COLO829 (cell line): ENCODE measurements around the gene LDLRAD3.

Experiments
- DNase-seq: peaks from one replicate; pipeline ENCODE4 v3.0.0; 2012; ENCODE audit warnings: low spot score

Gene LDLRAD3

GRCh38 chr11:35927682-35928081 is 16.2 kb upstream of the LDLRAD3 start:
- no peak for DNase-seq

GRCh38 chr11:35928688-35929395 is 15.0 kb upstream of the LDLRAD3 start:
- no peak for DNase-seq

DNA sequence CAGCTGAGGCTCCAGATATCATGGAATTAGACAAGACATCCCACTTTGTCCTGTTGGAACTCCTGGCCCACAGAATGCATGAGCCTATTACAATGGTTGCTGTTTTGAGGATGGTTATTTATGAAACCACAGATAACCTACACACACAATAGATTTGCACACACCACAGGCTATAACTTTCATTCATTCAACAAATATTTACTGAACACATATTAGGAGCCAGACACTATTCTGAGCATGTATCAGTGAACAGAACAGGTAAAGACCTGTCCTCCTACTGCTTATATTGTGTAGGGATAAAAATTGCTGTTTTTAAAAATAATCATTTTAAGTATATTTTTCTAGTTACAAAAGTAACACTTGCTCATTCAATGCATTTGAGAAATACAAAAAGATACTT is 13.4 kb upstream of the LDLRAD3 start:
- DNase-seq, result no peak

- no peak for DNase-seq
Observed at GRCh38 chr11:35932121-35932520, 11.7 kb upstream of the LDLRAD3 start.

GRCh38 chr11:35932681-35933319 is 11.1 kb upstream of the LDLRAD3 start:
- no peak for DNase-seq

DNA sequence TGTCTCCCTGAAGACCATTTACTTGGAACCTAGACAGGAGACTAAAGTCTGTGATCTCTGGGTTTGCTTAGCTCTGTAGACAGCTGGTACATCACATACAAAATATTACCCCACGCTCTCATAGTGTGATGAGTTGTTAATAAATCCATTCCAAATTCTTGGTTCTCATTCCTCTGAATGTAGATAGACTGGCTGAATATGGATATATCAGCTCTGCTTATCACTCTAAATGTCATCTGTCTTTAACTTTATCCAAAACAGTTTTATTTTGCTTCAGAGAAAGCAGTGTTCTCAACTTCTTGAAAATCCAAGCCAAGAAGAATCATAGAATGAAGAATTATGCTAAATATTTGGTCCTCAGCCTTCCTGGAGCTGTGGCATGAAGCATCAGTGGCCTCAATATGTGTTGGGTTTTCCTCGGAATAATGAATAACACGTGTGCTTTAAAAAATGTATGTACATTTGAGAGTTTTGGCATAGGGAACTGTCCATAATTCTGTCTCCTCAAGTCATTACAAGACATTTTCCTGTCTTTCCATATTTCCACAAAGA is 10.5 kb upstream of the LDLRAD3 start:
- DNase-seq, result no peak

- DNase-seq, result no peak
Observed at GRCh38 chr11:35934271-35934670, 9.6 kb upstream of the LDLRAD3 start.

- DNase-seq, result no peak
Observed at GRCh38 chr11:35934981-35935380, 8.9 kb upstream of the LDLRAD3 start.

GRCh38 chr11:35935390-35935789 is 8.5 kb upstream of the LDLRAD3 start:
- no peak for DNase-seq

DNA sequence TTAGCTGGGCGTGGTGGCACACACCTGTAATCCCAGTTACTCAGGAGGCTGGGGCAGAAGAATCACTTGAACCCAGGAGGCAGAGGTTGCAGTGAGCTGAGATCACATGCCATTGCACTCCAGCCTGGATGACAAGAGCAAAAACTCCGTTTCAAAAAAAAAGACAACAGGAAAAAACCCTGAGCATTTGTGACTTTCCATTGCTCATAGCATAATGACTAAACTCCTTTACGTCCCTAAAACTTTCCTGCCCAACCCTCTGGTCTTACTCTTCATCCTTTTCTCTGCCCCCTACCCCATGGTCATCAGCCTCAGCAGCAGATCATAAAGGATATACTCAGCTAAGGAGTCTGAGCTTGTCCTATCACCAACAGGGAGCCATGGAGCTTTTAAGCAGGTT is 6.8 kb upstream of the LDLRAD3 start:
- DNase-seq, result no peak

GRCh38 chr11:35937700-35938099 is 6.2 kb upstream of the LDLRAD3 start:
- DNase-seq, result no peak

DNA sequence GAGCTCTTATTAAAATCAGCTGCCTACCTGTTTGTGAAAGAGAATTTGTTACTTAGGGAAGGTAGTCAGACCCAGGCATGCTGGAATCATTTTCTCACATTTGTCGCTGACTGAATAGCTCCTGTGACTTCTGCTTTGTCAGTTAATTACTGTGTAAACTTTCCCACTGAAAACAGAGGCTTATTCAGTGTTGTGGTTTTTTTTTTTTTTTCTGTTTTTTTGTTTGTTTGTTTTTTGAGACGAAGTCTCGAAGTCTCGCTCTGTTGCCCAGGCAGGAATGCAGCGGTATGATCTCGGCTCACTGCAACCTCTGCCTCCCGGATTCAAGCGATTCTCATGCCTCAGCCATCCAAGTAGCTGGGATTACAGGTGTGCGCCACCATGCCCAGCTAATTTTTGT is 5.6 kb upstream of the LDLRAD3 start:
- DNase-seq, result no peak

- no peak for DNase-seq
Observed at GRCh38 chr11:35943309-35943708, 553 bp upstream of the LDLRAD3 start.

- DNase-seq, result no peak
Observed at GRCh38 chr11:35944503-35945136, 758 bp downstream of the LDLRAD3 start.

DNA sequence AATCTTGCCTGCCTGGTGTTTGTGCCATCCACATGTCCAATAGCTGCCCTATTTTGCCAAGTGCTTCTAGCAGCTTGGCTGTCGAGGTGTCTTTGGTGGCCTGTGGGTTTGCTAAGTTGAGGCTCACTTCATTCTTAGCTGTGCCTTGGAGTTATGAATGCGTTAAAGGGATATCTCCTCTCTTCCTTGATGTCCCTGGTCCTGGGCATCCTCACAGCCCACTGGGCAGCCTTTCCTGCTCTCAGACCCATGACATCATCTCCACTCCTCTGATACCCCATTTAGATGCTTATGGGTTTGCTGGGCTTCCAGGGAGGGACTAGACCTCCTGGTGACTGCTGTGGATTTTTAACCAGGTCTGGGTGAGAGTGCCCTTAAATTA is 1.3 kb downstream of the LDLRAD3 start:
- no peak for DNase-seq

DNA sequence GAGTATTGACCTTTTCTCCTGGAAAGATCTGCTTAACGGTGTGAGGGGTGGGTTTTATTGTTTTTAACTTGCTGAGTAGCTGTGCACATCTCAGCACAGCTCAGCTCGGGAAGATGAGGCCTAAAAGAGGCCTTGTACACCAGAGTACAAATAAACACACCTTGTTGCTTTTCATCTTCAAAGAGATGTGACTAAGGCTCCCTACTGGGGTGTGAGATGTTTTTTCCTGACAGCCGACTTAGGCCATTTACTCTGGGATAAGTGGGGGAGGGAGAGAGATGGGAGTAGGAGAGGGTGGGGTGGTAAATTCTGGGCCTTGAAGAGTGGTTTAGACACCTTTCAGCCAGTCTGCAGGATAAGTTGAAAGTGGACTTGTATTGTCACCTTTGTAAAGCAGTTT is 2.9 kb downstream of the LDLRAD3 start:
- DNase-seq, result no peak

GRCh38 chr11:35947437-35947836 is 3.6 kb downstream of the LDLRAD3 start:
- DNase-seq, result no peak

DNA sequence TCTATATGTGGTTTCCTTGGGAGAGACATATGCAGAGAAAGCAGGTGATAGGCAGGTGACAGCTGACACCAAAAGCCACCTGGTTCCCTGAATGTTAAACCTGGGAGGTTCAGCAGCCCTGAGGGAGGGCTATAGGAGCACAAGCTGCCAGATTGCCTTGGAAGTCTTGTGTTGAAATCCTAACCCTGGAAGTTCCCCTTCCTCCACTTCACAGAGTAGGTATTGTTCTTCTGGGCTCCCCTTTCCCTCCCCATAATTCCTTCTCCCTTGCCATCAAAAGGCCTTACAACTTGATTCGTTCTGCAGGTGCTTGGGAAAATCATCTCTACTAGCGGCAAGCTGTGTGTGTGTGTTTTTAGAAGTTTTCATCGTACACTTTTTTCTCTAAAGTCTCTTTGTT is 5.4 kb downstream of the LDLRAD3 start:
- DNase-seq, result no peak

- DNase-seq, result no peak
Observed at GRCh38 chr11:35950082-35950481, 6.2 kb downstream of the LDLRAD3 start.

- no peak for DNase-seq
Observed at GRCh38 chr11:35951680-35952079, 7.8 kb downstream of the LDLRAD3 start.

- DNase-seq, result peak; percentile 63
Observed at GRCh38 chr11:35953081-35953760, 9.4 kb downstream of the LDLRAD3 start.

DNA sequence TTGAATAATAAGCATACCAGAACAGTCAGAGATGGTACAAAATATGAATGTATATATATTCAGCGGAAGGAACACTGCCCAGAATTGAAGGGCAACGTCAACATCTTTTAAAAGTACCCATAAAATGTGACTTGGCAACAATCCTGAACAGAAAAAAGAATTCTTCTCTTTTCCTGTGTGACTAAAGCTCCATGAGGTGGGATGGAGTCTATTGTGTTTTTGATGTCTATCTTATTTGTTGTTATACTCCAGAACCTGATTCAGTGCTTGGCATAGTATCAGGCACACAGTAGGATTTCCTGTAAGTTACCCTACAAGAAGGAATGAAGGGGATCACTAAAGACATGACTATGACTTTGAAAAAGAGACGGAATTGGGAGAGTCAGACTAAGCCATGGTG is 10.3 kb downstream of the LDLRAD3 start:
- no peak for DNase-seq

- no peak for DNase-seq
Observed at GRCh38 chr11:35955636-35956035, 11.8 kb downstream of the LDLRAD3 start.
